GM19238 (cell line): ENCODE data around the gene TMED9.
A peak's percentile ranks its signal among the peaks of the same experiment; 100 is the strongest.
"Not testable (repeated sequence)": the region's sequence is repeated elsewhere in the genome, so short reads cannot be mapped to it uniquely, and the experiment has no call there.

Experiments
- DNase-seq: peaks from one replicate; pipeline ENCODE4 v3.0.0; 2011; ENCODE audit warnings: low spot score; ENCODE audit not compliant: insufficient read length

The TMED9 gene

DNA sequence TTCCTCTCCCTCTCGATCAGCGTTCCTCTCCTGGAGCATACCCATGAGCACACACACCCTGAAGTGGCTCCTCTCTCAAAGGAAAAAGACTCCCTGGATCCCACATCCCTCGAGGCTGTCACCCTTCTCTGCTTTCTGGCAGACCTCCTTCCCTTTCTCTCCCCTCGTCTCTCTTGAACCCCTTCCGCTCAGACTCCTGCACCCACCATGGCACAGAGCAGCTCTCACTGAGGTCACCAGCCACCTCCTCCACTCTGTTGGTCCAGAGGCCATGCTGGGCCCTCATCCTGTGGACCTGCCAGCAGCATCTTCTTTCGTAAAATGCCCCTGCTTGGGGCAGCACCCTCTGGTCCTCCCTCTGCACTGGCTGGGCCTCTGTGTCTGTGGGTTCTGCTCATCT is 13.7 kb downstream of the TMED9 start:
- no peak for DNase-seq

DNA sequence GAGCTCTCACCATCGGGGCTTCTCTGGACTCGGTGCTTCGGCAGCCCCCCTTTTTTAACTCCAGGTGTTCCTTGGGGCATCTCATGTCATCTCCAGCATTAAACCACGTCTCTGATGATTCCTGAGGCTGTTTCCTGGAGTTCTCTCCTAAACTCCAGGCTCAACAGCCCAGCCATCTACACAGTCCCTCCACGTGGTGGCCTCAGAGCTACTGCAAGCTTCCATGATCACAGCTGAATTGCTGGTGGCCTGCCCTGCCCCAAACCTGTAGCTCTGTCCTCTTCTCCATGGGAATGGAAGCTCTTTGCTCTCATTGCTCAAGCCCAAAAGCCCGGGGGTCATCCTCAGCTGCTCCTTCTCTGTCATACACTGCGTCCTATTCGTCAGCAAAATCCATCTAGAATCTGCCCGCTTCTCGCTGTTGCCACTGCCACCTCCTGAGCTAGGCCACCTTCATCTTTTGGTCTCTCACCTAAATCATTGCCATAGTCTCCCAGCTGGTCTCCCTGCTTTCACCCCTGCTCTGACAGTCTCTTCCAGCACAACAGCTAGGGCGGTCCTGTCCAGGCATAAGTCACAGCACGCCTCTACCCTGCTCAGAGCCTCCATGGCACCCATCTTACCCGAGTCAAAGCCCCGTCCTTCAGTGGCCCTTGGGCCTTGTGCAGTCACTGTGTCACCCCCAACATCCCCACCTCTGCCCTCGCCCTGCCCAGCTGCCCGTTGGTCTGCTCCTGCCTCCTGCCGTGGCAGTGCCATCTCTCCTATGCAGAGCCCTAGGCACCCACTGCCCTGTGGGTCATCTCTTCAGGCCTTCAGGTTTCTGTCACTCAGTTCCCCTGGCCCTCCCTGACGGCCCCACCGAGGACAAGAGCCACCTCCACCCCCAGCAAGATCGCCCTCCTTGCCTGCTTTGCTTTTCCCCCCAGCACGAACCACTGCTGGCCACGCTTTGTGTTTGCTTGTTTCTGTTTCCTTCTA is 14.4 kb downstream of the TMED9 start:
- DNase-seq, result no peak

DNA sequence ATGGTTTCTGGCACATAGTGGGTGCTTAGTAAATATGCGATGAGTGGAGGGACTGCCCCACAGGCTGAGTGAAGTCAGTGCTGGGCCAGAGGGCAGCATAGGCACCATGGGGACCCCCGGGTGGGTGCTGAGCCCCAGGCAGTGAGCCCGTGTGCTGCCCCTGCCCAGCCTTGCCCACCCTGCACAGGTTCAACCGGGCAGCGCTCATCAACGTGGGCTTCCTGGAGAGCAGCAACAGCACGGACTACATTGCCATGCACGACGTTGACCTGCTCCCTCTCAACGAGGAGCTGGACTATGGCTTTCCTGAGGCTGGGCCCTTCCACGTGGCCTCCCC is 15.1 kb downstream of the TMED9 start:
- DNase-seq, result no peak

DNA sequence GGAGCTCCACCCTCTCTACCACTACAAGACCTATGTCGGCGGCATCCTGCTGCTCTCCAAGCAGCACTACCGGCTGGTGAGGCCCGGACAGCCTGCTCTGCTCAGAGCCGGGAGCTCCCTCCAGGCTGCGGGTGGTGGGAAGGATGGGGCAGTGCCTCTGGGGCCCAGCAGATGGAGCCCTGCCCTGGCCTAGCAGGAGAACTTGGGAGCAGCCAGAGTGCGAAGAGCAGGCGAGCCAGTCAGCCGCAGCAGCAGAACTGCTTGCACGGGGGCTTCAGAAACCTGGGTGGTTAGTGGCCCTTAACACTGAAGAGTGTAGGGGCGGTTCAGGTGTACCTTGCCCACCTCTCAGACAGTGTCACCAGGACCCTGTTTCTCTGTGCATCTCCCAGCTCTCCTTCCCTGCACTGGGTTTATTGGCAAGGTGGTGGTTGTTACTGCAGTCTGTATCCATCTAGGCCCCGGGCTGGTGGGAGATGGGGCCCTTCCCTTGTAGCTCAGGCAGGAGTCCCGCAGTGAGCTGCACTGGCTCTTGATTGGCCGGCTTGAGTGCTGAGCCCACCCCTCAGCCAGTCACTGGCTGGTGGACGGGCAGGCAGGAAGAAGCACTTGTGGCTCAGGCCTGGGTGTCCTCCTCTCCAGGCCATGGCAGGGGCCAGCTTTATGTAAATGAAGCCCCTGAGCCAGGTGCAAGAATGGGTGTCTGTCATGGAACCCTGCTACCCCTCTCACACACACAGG is 15.6 kb downstream of the TMED9 start:
- DNase-seq, result peak; percentile 53

DNA sequence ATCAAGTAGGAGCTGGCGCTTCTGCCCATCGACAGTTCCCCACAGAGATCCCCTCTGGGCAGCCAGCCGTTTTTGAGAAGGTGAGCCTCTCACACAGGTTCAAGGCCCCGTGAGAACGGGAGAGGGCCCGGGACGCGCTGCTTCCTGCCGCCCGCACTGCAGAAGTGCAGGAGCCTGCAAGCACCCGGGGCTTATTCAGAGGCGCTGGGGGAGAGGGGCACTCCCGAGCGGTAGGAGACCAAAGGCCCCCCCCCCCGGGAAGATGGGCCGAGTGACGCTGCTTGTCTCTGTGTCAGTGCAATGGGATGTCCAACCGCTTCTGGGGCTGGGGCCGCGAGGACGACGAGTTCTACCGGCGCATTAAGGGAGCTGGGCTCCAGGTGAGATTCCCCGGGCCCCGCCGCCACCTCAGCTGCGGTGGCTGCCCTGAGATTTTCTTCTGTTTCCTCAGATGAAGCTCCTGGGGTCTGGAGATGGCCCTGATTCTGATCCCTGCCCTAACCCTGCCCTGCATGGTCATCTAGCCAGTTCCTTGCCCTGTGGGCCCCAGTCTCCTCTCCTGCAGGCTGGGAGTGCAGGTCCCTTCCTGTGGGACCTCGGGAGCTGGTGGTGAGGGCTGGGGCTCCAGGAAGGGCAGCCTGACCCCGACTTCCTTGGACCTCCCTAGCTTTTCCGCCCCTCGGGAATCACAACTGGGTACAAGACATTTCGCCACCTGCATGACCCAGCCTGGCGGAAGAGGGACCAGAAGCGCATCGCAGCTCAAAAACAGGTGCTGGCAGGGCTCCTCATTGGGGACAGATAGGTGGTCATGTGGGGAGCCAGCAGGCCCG is 16.5 kb downstream of the TMED9 start:
- no peak for DNase-seq

DNA sequence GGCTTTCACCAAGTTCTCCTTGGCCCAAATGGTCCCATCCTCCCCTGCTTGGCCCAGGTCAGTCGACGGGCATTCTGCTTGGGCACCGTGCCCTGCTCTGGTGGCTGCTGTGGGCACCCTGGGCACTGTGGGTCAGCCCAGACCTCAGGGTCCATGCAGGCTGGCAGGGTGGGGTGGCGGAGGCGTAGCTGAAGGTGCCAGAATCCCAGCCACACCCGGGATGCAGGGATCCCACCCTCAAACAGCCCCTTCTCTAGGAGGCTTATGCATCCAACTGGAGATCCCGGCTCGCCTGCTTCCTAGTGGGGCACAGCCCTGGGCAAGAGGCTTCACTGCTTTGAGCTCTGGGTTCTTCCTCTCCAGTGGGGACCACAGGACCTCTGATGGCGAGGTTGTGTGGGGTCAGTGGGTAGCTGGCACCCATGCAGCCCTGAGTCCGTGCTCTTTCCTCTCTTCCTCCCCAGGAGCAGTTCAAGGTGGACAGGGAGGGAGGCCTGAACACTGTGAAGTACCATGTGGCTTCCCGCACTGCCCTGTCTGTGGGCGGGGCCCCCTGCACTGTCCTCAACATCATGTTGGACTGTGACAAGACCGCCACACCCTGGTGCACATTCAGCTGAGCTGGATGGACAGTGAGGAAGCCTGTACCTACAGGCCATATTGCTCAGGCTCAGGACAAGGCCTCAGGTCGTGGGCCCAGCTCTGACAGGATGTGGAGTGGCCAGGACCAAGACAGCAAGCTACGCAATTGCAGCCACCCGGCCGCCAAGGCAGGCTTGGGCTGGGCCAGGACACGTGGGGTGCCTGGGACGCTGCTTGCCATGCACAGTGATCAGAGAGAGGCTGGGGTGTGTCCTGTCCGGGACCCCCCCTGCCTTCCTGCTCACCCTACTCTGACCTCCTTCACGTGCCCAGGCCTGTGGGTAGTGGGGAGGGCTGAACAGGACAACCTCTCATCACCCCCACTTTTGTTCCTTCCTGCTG is 17.4 kb downstream of the TMED9 start:
- DNase-seq, result no peak

DNA sequence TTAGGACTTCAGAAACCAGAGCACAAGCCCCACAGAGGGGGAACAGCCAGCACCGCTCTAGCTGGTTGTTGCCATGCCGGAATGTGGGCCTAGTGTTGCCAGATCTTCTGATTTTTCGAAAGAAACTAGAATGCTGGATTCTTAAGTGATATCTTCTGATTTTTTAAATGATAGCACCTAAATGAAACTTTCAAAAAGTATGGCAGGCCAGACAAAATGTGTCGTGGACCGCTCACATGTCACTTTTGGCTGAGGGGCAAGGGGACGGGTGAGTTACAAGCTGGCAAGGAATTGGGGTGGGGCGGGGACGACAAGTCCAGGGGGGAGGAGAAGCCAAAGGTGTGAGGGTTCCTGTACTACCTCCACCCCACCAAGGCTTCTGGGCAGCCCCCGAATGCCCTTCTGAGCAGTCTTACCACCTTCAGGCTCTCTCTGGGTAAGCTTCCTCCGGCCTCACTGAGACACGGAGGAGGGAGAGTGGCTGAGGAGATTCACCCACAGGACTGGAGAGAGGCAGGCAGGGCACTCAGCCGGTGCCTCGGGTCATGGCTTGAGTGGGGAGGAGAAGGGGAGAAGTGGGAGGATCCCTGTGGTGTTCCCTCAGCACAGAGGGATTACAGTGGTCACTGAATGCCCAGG is 18.2 kb downstream of the TMED9 start:
- no peak for DNase-seq

DNA sequence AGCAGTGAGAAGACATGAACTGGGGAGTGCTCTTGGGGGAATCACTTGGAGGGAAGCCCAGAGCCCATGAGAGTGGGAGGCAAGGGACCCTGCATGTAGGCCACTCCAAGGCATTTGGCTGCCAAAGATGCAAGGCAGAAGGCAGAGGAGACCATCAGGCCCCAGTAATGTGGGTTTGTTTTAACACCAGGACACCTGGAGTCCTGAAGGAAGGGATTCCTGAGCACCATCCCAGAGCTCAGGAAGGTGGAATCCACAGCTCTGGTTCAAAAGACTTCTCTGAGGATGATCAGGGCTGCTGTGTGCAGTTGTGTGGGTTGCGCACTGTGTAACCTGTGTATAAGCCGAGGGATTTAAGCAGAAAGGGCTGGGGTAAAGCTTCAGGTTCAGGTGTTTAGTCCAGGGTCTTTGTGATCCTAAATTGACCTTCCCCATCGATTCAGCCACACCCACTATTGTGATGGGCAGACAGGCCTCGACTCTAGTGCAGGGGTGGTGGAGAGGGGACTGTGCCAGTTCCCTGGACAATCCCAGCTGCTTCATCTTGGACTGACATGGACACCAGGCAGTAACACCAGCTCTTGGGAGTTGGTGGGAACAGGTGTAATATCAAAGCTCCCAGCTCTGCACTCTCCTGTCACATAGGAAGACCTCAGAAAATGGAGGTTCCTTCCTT is 18.9 kb downstream of the TMED9 start:
- DNase-seq, result no peak

DNA sequence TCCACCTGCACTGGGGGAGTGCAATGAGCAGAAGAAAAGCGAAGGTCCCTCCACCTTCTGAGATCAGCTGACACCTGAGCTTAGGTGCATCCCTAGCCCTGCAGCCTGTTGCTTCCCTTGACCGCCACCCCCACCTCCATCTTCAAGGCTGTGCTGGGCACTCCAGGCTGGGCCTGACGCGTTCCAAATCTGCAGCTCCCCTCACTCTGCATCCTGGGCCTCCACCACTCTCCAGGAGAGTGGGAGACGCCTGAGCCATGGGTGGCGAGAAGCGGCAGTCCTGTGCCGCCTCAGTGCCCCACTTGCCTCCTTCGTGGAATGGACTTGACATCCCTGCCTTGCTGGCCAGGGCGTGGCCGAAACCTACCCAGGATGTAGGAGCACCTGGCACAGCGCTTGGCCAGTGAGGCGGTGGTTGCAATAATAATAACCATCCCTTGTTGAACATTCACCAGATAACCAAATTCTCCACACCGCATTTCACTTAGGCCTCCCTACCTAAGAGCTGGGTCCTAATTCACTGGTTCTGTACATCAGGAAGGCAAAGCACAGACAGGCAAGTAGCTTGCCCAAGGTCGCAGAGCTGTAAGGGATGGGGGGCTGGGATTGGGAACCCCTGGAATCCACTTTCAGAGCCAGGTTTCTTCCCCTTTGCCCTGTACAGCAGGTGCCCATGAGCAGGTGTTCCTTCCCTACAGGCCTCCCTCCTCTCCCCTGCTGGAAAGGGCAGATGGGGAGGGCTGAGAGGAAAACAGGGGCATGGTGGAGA is 19.6 kb downstream of the TMED9 start:
- DNase-seq, result no peak

DNA sequence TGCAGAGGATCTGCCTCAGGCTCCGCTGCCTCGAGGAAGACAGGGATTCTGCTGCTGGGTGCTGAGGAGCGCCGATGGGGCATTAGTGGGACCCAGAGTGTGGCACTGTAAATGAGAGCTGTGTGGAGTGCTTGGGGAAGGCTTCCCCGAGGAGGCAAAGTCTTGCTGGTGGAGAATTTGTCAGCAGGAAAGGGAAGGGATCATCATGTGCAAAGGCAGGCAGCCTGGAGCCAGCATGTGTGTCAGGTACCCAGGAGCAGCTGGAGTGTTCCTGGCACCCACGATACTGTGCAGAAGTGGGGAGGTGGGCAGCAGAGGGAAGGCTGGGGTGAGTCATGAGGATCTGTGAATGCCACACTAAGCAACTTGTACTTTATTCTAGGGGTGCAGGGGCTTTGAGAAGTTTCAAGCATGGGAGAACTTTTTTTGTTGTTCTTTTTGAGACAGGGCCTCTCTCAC is 20.2 kb downstream of the TMED9 start:
- no peak for DNase-seq

DNA sequence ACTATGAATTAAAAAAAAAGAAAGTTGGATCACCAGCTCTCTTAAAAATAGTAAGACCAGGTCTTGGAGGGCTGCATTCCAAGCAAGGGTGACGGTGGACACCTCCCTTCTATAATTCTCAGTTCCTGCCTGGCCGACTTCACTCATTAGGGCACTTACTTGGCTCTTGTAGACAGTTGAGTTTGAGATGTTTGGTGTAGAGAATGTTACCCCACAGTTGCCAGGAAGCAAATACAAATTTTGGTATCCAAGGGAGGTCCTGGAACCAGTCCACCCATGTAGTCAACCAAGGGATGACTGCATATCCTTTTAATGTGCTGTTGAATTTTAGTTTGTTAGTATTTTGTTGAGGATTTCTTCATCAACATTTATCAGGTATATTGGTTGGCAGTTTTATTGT is 28.6 kb downstream of the TMED9 start:
- DNase-seq, result no peak

DNA sequence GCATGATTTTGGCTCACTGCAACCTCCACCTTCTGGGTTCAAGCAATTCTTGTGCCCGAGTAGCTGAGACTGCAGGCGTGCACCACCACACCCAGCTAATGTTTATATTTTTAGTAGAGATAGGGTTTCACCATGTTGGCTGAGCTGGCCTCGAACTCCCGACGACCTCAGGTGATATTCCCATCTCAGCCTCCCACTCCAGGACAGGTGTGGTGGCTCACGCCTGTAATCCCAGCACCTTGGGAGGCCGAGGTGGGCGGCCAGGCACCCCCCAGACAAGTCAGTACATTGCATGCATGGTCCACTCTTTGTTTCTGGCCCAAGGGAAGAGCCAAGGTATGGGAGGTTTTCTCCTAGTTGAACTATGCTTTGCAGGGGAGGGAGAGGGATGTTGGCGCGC is 32.2 kb downstream of the TMED9 start:
- DNase-seq, result not testable (repeated sequence)

DNA sequence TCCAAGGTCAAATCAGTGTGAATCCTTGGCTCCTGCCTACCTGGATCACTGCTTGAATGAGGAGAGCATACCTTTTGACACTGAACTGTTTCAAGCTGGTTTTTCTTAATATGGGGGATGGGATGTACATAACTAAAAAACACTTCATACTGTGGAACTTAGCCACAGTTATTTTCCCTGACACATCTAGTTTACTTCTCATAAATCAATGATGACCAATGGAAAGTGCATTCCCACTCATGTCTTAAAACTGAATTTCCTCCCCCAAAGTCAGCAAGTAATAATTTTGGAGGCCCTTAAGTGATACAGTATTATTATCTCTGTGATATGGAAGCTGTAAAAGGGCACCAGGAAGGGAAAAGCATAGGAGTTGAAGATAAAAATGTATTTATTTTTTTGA is 38.2 kb downstream of the TMED9 start:
- not testable (repeated sequence) for DNase-seq

DNA sequence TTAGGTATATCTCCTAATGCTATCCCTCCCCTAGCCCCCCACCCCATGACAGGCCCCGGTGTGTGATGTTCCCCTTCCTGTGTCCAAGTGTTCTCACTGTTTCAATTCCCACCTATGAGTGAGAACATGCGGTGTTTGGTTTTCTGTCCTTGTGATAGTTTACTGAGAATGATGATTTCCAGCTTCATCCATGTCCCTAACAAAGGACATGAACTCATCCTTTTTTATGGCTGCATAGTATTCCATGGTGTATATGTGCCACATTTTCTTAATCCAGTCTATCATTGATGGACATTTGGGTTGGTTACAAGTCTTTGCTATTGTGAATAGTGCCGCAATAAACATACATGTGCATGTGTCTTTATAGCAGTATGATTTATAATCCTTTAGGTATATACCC is 42.9 kb downstream of the TMED9 start:
- DNase-seq, result not testable (repeated sequence)

DNA sequence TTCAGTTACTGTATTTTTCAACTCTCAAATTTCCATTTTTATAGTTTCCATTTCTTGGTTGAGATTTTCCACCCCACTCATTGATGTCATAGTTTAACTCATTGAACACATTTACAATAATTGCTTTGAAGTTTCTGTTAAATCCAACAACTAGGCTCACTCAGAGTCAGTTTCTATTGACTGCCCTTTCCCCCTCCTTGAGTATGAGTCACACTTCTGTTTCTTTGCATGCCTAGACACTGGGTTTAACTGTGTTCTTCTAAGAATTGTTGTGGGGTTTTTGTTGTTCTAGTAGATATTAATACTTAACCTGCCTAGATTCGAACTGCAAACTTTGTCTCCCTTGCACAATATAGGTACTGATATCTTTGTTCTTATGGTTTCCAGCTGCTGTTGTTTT is 53.5 kb downstream of the TMED9 start:
- not testable (repeated sequence) for DNase-seq
